GM21423 (cell line): Measurements from ENCODE around the gene GCAT.
"Not testable (repeated sequence)": the region's sequence is repeated elsewhere in the genome, so short reads cannot be mapped to it uniquely, and the experiment has no call there.

Experiments
- ATAC-seq: cut with Tn5 transposase; IDR thresholded peaks from one replicate; pipeline ENCODE4 v1.9.1; 2021; ENCODE audit warnings: mild to moderate bottlenecking, moderate library complexity; ENCODE audit not compliant: unreplicated experiment

GCAT gene

DNA sequence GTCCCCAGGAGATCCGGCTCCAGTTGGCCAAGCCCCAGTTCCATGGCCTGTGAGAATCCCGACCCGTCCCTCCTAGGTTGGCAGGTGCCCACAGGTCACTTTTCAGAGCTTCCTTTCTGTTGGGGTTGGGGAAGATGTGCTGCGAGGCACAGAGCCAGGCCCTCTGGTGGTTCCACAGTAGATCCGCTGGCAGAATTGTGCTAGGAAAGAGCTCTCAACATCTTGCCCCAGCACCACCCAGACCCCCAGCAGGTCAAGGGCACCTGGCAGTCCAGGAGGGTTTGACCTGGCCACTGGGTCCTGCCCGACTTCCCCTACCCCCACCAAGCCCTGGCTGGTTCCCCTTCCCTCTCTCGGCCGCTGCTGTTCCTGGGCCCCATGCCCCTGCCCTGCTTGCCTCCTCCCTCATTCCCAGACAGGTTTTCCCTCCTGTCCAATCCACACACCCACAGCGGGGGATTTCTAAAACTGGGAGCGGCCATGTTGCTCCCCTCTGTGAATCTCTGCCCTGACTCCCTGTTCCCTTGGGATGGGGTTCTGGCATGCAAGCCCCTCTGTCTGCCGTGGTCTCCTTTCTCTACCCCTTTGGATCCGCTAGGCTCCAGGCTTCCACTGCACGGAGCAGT lies 26.2 kb upstream of the GCAT start:
- no peak for ATAC-seq

DNA sequence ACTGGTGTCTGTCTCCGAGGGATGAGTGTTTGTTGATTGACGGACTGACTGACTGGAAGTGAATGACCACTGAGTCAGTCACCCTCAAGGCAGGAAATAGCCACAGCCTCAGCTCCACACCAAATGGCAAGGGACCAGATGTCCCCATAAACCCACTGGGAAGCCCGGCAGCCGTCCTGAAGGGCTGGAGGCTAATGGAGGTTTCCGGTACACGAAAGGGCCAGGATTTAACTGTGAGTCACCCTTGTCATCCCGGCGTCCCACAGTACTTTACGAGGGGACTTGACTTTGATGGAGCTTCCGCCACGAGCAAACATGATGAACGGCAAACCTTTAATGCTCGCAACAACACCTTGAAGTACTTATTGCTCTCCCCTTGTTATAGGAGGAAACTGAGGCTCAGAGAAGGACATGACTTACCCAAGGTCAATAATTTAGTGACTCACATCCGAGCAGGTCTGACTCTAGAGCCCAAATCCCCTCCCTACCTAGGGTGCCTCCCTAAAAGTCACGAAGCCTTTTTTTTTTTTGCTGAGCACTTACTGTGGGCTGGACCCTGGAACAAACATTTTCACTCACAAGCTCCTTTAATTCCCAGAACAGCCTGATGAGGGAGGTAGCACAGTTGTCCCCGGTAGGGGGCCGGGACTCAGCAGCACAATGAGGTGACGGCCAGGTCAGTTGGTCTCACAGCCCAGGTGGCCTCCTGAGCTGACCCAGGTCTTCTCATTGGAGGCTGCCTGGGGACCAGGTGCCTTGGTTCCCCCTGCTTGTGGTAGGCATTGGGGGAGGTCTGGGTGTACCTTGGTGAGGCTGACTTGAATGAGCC lies 25.2 kb upstream of the GCAT start:
- ATAC-seq, result no peak

DNA sequence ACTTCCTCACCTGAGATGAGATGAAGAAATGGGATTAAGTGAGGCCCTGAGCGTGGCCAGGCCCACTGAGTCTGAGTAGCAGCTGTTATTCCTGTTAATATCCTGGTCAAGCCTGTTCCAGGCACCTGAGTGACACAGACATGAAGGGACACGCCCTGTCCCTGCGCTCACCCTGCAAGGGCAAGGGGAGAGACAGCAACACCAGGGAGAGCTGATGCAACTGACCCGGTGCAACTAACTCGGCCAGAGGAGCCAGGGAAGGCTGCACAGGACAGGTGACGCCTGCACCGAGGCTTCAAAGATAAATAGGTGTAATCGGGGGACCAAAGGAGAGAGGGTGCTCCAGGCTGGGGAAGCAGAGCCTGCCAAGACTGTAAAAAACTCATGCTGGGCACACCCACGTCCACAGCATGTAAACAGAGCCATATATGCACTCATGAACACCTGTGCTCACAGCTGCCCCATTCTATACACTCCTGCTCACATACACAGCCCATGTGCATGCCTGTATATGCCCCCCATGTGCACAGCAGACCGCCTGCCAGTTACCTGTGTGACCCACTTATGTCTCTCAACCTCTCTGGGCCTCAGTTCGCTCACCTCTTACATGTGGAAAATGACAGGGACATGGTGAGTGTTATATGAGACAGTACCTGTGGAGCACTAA lies 22.8 kb upstream of the GCAT start:
- no peak for ATAC-seq

DNA sequence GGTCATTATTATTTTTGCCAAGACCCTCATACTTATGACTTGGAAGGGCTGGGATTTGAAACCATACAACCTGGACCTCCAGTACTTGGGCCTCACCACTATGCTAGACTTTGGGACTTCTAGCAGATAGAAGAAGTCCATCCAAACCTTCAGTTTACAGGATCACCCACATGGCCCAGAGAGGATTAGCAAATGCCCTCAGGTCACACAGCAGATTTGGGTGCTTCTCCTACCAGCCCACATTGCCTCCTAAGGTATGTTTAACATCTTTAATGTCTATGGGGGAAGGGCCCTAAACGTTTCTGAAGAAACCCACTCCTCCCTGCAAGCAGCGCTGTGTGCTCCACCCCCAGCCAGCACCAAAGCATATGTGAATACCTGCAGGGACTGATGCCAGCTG lies 17.5 kb upstream of the GCAT start:
- ATAC-seq, result no peak

DNA sequence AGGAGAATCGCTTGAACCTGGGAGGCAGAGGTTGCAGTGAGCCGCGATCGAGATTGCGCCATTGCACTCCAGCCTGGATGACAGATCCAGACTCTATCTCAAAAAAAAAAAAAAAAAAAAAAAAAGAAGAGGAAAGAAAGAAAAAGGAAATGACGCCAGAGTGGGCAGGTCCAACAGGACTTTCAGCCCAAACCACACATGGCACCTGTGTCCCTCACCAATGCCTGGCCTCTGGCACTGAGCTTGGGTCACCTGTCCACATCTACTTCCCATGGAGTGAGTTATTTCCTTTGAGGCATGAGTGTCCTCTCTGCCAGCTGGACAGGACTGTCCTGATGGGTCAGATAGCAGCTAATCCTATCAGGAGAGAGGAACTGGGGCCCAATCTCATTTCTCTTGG lies 15.2 kb upstream of the GCAT start:
- no peak for ATAC-seq

DNA sequence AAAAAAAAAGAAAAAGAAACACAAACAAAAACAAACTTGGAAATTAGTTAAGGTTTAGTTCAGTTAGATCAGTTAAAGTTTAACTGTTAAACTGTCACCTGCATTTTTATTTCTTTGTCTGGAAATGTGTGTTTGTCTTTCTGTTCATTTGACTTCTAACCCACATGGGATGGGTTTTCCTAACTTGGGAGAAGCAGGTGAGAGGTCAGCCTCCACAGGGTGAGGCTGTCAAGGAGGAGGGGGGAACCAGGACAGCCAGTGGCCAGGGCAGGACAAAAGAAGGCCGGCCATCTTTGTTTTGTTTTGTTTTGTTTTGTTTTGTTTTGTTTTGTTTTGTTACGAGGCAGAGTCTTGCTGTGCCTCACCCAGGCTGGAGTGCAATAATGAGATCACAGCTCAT lies 13.4 kb upstream of the GCAT start:
- no peak for ATAC-seq

DNA sequence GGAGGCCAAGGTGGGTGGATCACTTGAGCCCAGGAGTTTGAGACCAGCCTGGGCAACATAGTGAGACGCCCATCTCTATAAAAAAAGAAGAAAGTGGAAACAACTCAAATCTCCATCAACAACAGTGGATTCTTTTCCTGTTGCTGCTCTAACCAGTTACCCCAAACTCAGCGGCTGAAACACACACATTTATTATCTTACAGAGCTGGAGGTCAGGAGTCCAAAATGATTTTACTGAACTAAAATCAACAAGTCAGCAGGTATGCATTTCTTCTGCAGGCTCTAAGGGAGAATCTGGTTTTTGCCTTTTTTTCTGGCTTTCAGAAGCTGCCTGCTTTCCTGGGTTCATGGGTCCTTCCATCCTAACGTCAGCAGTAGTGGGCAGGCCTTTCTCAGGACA lies 11.7 kb upstream of the GCAT start:
- no peak for ATAC-seq

DNA sequence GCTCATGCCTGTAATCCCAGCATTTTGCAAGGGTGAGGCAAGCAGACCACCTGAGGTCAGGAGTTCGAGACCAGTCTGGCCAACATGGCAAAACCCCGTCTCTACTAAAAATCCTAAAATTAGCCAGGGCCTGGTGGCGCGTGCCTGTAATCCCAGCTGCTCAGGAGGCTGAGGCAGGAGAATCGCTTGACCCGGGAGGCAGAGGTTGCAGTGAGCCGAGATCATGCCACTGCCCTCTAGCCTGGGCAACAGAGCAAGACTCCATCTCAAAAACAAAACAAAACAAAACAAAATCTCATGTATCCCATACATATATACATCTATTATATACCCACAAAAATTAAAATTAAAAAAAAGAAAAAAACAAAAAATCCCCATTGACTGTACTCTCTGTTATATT lies 10.5 kb upstream of the GCAT start:
- ATAC-seq, result not testable (repeated sequence)

DNA sequence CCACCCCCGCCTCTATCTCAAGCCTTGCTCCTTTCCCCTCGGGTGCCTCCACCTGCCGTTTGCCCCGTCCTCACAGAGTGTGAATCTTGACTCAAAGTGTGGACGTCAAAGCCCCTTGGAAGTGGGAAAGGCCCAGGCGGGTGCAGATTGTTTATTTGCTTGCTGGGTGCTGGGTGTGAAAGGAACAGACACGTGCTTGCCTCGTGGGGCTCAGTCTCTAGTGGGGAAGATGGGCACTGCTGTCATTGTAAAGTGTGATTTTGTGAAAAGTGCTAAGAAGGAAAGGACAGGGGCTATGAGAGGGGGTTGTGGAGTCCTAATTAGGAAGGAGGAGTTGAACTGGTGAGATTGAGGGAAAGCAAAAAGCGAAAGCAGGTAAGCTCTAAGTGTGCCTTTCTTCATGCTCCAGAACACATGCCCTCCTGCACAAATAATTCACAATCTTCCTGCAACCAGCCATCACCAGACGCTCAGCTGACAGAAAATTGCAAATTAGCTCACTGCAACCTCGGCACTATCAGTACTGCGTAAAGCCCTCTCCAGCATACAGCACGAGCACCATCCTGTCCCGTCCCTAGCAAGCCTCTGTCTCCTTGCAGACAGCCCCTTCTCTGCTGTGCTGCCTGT lies 9.7 kb upstream of the GCAT start:
- no peak for ATAC-seq

DNA sequence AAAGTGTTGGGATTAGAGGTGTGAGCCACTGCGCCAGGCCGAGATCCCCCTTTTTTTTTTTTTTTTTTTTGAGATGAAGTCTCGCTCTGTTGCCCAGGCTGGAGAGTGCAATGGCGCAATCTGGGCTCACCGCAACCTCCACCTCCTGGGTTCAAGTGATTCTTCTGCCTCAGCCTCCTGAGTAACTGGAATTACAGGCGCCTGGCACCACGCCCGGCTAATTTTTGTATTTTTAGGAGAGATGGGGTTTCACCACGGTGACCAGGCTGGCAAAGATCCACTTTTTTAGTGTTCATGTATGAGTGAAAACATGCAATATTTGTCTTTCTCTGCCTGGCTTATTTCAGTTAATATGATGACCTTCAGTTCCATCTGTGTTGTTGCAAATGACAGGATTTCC lies 7.8 kb upstream of the GCAT start:
- not testable (repeated sequence) for ATAC-seq

DNA sequence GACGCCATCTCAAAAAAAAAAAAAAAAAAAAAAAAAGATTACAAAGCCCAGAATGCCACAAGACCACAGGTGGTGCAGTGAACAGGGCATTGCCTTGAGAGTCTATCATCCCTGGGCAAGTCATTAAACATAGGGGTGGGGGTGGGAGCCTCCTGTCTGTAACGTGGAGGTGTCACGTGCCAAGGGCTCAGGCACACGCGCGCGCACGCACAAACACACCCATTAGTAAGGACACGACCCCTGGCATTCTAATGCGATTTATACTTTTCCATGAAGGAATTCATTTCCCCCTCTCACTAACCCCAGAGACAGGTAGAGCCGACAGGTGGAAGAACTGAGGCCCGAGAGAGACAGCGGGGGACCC lies 5.8 kb upstream of the GCAT start:
- ATAC-seq, result no peak

DNA sequence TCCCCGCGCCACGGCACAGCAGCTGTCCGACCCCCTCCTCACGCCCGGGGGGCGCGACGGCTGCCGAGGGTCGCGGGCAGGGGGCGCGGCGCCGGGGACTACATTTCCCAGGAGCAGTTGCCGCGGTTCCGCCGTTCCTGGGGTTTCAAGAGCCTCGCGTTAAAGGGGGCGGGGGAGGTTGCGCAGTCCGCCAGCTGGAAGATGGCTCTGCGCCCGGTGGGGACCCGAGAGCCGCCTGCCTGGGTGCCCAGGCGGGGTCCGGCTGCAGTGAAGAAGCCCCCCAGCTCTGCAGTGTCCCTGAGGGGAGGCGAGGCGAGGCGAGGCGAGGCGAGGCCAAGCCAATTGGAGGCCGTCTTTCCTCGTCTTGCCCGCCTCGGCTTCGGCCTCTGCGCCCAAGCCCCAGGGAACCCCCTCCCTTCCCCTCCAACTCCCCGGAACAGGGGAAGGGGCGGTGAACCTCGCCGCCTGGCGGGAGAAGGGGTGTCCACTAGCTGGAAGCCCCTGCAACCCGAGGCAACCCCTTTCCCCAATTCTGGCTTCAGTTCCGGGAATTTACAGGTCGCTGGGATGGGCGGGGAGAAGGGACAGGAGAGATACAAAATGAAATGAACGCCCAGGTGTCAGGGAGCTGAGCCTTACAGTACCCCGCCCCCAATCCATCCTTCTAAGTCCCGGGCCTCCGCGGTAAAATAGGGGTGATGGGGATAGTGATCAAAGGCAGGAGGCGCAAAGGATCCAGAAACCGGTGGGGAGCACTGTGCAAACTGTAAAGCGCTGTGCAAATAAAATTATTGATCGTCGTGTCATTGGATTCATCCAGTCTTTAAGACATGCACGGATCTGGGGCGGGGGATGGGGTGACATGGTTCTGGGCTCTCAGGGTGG lies 5.2 kb upstream of the GCAT start:
- no peak for ATAC-seq

DNA sequence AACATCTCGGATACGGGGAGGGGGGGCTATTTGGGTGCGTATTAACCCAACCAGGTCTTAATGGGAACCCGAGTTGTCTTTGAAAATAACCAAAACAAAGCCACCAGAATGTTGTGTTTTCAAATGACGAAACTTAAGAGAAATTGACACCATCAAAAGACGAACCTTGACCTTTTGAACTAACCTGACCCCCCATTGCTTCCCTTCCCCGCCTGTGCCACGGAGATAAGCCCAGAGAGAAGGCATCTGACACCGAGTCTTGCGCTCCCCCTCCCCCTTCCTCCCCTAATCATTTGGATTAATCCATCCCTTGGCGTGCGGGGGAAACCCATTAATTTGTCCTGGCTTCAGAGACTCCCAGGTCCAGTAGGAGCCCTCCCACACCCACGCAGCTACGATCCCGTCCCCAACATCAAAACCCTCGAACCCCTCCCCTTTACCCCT lies 4.5 kb upstream of the GCAT start:
- ATAC-seq, result no peak

DNA sequence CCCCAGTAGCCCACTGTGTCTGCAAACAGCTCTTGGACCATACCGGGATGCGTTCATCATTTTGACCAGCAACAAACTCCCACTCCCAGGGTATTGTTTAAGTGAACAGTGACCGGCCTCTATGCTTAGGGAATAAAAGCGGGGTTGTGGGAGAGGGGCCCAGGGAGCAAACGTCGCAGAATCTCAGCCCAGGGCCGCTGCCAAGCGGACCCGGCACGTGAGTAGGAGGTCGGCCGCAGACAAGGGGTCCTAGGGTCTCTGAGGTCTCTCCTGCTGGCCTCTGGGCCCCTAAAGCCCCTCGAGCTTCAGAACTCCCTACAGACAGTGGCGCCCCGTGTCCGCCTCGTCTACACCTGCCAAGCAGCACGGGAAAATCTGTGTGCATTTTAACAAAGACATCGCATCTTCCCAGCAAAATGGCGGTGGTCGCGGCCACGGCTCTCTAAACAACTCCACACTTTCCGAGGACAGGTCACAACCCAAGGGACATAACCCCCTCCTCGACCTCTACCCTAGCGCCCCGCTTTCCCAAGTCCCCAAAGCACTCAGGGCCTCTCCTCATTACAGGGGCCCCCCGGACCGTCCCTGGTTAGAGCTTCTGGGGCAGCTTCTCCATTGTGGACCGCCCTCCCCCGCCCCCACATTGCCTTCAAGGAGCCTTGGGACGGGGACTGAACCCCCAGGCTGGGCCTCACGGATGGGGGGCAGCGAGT lies 3.9 kb upstream of the GCAT start:
- no peak for ATAC-seq

DNA sequence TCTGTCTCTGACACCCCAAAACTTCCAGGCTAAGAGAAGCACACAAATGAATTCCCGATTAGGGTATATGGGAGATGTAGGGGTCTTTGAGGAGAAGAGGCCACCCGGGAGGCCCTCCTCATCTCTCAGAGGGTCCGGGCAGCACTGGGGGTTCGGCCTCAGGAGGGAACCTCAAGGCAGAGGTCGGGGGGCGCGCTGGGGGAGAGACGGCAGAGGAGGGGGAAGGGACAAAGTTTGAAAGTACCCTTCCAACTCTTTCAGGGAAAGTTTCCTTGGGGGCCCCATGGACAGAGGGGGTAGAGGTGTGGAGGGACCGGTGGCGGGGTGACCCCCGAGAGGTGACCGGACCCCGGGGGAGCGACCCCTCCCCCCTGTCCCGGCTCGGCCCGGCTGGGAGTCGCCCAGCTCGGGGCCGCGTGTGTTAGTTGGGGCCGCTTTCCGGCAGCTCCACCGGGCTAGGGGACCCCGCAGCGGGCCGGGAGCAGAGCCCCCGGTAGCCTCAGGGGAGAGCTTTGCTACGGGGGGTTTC lies 3.3 kb upstream of the GCAT start:
- ATAC-seq, result no peak

DNA sequence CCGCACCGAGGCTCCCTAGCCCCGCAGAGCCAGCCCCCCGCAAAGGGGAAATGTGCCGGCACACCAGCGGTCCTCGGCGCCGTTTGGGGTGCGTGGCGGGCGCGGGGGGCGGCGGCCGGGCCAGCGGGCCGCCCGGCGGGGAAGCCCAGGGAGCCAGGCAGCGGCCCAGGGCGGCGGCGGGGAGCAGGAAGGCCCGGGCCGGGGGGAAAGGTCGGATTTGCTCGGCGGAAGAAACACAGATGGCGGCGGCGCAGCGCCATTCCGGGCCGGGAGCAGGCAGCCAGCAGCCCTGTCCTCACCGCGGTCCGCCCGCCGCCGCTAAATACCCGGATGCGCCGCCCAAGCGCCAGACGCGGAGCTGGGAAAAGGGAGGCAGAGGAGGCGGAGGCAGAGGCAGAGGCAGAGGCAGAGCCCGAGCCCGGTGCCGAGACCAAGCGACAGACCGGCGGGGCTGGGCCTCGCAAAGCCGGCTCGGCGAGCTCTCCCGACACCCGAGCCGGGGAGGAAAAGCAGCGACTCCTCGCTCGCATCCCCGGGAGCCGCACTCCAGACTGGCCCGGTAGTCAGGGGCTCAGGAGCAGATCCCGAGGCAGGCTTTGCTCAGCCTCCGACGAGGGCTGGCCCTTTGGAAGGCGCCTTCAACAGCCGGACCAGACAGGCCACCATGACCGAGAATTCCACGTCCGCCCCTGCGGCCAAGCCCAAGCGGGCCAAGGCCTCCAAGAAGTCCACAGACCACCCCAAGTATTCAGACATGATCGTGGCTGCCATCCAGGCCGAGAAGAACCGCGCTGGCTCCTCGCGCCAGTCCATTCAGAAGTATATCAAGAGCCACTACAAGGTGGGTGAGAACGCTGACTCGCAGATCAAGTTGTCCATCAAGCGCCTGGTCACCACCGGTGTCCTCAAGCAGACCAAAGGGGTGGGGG lies 2.6 kb upstream of the GCAT start:
- no peak for ATAC-seq

DNA sequence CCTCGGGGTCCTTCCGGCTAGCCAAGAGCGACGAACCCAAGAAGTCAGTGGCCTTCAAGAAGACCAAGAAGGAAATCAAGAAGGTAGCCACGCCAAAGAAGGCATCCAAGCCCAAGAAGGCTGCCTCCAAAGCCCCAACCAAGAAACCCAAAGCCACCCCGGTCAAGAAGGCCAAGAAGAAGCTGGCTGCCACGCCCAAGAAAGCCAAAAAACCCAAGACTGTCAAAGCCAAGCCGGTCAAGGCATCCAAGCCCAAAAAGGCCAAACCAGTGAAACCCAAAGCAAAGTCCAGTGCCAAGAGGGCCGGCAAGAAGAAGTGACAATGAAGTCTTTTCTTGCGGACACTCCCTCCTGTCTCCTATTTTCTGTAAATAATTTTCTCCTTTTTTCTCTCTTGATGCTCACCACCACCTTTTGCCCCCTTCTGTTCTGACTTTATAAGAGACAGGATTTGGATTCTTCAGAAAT lies 1.9 kb upstream of the GCAT start:
- no peak for ATAC-seq
